Measurements from ENCODE around the gene TMEM92. TPM values are rescaled to one million over a fixed set of nuclear protein-coding genes. Genes with fewer than 3 reads are reported as not detected.
A peak's percentile ranks its signal among the peaks of the same experiment; 100 is the strongest.

TMEM92 gene
- total and polyA plus RNA-seq, 2 of the 13 experiments (the other 11 are each of a cell fraction or from before 2014, with no cell fraction given) = 0.07 TPM; not detected in 1

DNA sequence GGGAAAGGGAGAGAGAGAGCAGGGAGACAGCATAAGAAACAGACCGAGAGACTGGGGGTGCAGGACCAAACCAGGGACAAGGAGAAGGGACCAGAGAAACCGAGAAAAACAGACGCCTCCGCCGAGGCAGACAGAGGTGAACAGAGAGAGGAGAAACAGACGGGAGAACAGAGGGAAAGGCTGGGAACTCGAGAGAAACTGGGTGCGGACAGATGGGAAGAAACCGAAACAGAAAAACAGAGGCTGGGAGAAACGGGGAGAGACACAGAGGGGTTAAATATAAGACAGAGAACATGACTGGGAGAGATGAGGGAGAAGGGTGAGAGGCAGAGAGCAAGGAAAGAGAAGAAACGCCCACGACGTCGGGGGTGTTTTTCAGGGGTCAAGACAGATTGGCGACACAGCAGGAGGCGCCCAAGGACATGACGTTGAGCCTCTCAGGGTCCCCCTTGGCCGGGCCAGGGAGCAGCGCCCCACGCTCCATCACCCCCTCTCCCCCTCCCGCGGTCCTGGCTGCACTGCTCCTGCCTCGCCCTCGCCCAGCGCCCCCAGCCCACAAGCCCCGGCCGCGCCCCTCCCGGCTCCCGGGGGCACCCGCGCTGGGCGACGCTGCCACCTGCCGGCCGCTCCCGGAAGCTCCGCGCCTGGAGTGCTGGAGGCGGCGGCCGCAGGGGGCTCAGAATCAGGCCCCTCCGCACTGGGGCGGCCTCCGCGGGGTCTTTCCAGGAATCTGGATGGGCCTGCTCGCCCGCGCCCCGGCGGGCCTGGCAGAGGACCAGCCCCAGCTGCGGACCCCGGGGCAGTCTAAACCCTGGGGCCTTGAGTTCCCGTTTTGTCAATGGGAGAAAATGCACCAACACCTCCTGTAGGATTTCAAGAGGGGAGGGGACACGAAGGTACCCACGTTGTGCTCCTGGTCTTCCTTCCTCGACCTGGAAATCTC lies 1.3 kb upstream of the TMEM92 start:
- Histone ChIP-seq H3K79me2 (ENCODE audit: insufficient read depth, low read length) (no peaks in the 10 kb centered on the region), H2AFZ (ENCODE audit: low read length) (peak overlapping the region; percentile 20), H3K4me1 (ENCODE audit: insufficient read depth, low read length) (peaks cover 27% of the 10 kb centered on the region), H3K27me3 (ENCODE audit: control insufficient read depth in 1 of 2, insufficient read depth in 2 of 2, low read length in 2 of 2) (peaks cover 10 to 73% of the 10 kb centered on the region in 2 experiments; a peak in 4 of 5 replicates), H3K36me3 (replicated peaks in 1 of 2; ENCODE audit: control insufficient read depth in 1 of 2, insufficient read depth in 2 of 2, low read length in 2 of 2) (no peaks in the 10 kb centered on the region), H3K9ac (ENCODE audit: insufficient read depth, low read depth, low read length) (no peak overlapping the region), H3K9me3 (ENCODE audit: low read length) (no peaks in the 10 kb centered on the region), H3K4me2 (ENCODE audit: low read depth, low read length) (peak overlapping the region; percentile 61), H4K20me1 (ENCODE audit: insufficient read depth, low read length) (no peaks in the 10 kb centered on the region), H3K4me3 (replicated peaks in 1 of 3; ENCODE audit: insufficient read depth in 1 of 3, low read depth in 2 of 3, low read length in 3 of 3) (peak overlapping the region in 1 of 3 experiments; percentile 45; a peak in 1 of 6 replicates), H3K27ac (ENCODE audit: extremely low read length, insufficient read depth, low read length) (no peak overlapping the region)
- no peak for FAIRE-seq
- ATAC-seq = peak; percentile 75
- ChIA-PET CTCF (ENCODE audit: low intra/inter-chr PET ratio, low total read pairs) (interaction anchor here (0.6 to 10.8 kb wide), 4 partner anchors 10 to 72 kb away, joined by 3 to 301 read pairs (median 10); partner anchors contain the start of gene COL1A1), POLR2A (no interaction called here)
- no peak for DNase-seq (ENCODE audit: low spot score)
- BruUV-seq (replicated peaks) = no TSS peak
- 11% methylated on average over 34 of the region's 57 CpGs for WGBS (ENCODE audit: low lambda C conversion rate)
- intact Hi-C loops (cut with micrococcal nuclease; ENCODE audit: unreplicated experiment) (loop anchor here (1.0 kb wide), 1 partner anchor 73 kb away; no protein-coding TSS in a partner anchor), in situ Hi-C loops (cut with HindIII; ENCODE audit: extremely low pct_ligation_motif_present, low pct_unique_long_range_greater_than_20kb) (loop anchor here (5.0 kb wide), 1 partner anchor 66 kb away; no protein-coding TSS in a partner anchor)
- TF ChIP-seq STAG1 (CRISPR knock-in tag; IDR thresholded peaks at IDR 0.05) = peak; percentile 75
- TF ChIP-seq, protein P1, sequence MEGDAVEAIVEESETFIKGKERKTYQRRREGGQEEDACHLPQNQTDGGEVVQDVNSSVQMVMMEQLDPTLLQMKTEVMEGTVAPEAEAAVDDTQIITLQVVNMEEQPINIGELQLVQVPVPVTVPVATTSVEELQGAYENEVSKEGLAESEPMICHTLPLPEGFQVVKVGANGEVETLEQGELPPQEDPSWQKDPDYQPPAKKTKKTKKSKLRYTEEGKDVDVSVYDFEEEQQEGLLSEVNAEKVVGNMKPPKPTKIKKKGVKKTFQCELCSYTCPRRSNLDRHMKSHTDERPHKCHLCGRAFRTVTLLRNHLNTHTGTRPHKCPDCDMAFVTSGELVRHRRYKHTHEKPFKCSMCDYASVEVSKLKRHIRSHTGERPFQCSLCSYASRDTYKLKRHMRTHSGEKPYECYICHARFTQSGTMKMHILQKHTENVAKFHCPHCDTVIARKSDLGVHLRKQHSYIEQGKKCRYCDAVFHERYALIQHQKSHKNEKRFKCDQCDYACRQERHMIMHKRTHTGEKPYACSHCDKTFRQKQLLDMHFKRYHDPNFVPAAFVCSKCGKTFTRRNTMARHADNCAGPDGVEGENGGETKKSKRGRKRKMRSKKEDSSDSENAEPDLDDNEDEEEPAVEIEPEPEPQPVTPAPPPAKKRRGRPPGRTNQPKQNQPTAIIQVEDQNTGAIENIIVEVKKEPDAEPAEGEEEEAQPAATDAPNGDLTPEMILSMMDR (CRISPR knock-in tag; IDR thresholded peaks at IDR 0.05) = peak; percentile 76
- TF ChIP-seq CCDC6 (CRISPR knock-in tag; IDR thresholded peaks at IDR 0.05) = peak; percentile 46; the same call in 1 of the 2 replicates
- 0 out of 2 replicates have a peak, but pooled peaks have one; percentile 40 for TF ChIP-seq ZNF547 (CRISPR knock-in tag; IDR thresholded peaks at IDR 0.05)
- TF ChIP-seq, protein P2, sequence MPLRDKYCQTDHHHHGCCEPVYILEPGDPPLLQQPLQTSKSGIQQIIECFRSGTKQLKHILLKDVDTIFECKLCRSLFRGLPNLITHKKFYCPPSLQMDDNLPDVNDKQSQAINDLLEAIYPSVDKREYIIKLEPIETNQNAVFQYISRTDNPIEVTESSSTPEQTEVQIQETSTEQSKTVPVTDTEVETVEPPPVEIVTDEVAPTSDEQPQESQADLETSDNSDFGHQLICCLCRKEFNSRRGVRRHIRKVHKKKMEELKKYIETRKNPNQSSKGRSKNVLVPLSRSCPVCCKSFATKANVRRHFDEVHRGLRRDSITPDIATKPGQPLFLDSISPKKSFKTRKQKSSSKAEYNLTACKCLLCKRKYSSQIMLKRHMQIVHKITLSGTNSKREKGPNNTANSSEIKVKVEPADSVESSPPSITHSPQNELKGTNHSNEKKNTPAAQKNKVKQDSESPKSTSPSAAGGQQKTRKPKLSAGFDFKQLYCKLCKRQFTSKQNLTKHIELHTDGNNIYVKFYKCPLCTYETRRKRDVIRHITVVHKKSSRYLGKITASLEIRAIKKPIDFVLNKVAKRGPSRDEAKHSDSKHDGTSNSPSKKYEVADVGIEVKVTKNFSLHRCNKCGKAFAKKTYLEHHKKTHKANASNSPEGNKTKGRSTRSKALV (CRISPR knock-in tag; IDR thresholded peaks at IDR 0.05) = no peak
- TF ChIP-seq SMC3 (IDR thresholded peaks at IDR 0.05; ENCODE audit: low read length) = peak; percentile 3; the same call in 1 of the 2 replicates
- peak; percentile 43; the same call in 1 of the 2 replicates for TF ChIP-seq GABPB1 (CRISPR knock-in tag; IDR thresholded peaks at IDR 0.05)
- no peak for TF ChIP-seq CEBPB (IDR thresholded peaks at IDR 0.05; ENCODE audit: borderline replicate concordance, low read depth, low read length)
- TF ChIP-seq, protein P3, sequence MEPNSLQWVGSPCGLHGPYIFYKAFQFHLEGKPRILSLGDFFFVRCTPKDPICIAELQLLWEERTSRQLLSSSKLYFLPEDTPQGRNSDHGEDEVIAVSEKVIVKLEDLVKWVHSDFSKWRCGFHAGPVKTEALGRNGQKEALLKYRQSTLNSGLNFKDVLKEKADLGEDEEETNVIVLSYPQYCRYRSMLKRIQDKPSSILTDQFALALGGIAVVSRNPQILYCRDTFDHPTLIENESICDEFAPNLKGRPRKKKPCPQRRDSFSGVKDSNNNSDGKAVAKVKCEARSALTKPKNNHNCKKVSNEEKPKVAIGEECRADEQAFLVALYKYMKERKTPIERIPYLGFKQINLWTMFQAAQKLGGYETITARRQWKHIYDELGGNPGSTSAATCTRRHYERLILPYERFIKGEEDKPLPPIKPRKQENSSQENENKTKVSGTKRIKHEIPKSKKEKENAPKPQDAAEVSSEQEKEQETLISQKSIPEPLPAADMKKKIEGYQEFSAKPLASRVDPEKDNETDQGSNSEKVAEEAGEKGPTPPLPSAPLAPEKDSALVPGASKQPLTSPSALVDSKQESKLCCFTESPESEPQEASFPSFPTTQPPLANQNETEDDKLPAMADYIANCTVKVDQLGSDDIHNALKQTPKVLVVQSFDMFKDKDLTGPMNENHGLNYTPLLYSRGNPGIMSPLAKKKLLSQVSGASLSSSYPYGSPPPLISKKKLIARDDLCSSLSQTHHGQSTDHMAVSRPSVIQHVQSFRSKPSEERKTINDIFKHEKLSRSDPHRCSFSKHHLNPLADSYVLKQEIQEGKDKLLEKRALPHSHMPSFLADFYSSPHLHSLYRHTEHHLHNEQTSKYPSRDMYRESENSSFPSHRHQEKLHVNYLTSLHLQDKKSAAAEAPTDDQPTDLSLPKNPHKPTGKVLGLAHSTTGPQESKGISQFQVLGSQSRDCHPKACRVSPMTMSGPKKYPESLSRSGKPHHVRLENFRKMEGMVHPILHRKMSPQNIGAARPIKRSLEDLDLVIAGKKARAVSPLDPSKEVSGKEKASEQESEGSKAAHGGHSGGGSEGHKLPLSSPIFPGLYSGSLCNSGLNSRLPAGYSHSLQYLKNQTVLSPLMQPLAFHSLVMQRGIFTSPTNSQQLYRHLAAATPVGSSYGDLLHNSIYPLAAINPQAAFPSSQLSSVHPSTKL (CRISPR knock-in tag; IDR thresholded peaks at IDR 0.05) = no peak
- TF ChIP-seq ZNF883 (CRISPR knock-in tag; IDR thresholded peaks at IDR 0.05; ENCODE audit: not compliant biosample characterization) = peak; percentile 42
- TF ChIP-seq, protein P4, sequence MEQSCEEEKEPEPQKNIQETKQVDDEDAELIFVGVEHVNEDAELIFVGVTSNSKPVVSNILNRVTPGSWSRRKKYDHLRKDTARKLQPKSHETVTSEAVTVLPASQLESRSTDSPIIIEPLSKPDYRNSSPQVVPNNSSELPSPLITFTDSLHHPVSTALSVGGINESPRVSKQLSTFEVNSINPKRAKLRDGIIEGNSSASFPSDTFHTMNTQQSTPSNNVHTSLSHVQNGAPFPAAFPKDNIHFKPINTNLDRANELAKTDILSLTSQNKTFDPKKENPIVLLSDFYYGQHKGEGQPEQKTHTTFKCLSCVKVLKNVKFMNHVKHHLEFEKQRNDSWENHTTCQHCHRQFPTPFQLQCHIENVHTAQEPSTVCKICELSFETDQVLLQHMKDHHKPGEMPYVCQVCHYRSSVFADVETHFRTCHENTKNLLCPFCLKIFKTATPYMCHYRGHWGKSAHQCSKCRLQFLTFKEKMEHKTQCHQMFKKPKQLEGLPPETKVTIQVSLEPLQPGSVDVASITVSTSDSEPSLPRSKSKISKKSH (CRISPR knock-in tag; IDR thresholded peaks at IDR 0.05; ENCODE audit: borderline replicate concordance) = 0 out of 2 replicates have a peak, but pooled peaks have one; percentile 36
